Forelimb muscle (tissue), 1 donor: ENCODE data around the gene GHDC. TPM values are rescaled to one million over a fixed set of nuclear protein-coding genes. Genes with fewer than 3 reads are reported as not detected.

Source experiments
- DNase-seq: peaks from one replicate; pipeline ENCODE4 v3.0.0-alpha.2; 2013; ENCODE audit warnings: low read depth
- polyA plus RNA-seq: library from polyadenylated mRNA; unstranded; fragments of 120-200 nt; gene quantifications from one replicate; pipeline ENCODE4 v1.2.1, GENCODE V29; 2013; ENCODE audit not compliant: insufficient read length

GHDC gene
- polyA plus RNA-seq, 1 donor: 12.8 TPM

GRCh38 chr17:42182927-42183734, 11.2 kb downstream of the GHDC start:
- no peak for DNase-seq

GRCh38 chr17:42181851-42182207, 12.5 kb downstream of the GHDC start:
- DNase-seq: no peak

- no peak for DNase-seq
Measured at GRCh38 chr17:42180922-42181850, 13.1 kb downstream of the GHDC start, which contains the start of gene KCNH4. Gene KCNH4, minus strand, starts transcription at chr17:42181142. Its CDS starts 197 bp downstream, at chr17:42180945.

GRCh38 chr17:42180411-42180921, 13.8 kb downstream of the GHDC start:
- no peak for DNase-seq

GRCh38 chr17:42179911-42180410, 14.3 kb downstream of the GHDC start:
- no peak for DNase-seq

- no peak for DNase-seq
Measured at GRCh38 chr17:42179335-42179734, 15.0 kb downstream of the GHDC start.

GRCh38 chr17:42178817-42179216, 15.5 kb downstream of the GHDC start:
- no peak for DNase-seq

- no peak for DNase-seq
Measured at GRCh38 chr17:42177684-42178083, 16.6 kb downstream of the GHDC start.

GRCh38 chr17:42174126-42174783, 20.0 kb downstream of the GHDC start:
- no peak for DNase-seq

GRCh38 chr17:42171831-42172230, 22.5 kb downstream of the GHDC start:
- no peak for DNase-seq

- no peak for DNase-seq
Measured at GRCh38 chr17:42169351-42169750, 24.9 kb downstream of the GHDC start.

GRCh38 chr17:42167807-42168206, 26.5 kb downstream of the GHDC start:
- DNase-seq: no peak

- no peak for DNase-seq
Measured at GRCh38 chr17:42166196-42166763, 28.0 kb downstream of the GHDC start.

GRCh38 chr17:42165751-42166150, 28.5 kb downstream of the GHDC start:
- no peak for DNase-seq

- no peak for DNase-seq
Measured at GRCh38 chr17:42163696-42164407, 30.4 kb downstream of the GHDC start.

GRCh38 chr17:42163113-42163512, 31.2 kb downstream of the GHDC start:
- DNase-seq: no peak

- no peak for DNase-seq
Measured at GRCh38 chr17:42160531-42160910, 33.8 kb downstream of the GHDC start.

GRCh38 chr17:42159796-42160530, 34.3 kb downstream of the GHDC start:
- DNase-seq: no peak

GRCh38 chr17:42155614-42156045, 38.7 kb downstream of the GHDC start:
- no peak for DNase-seq
